HepG2 (cell line): ENCODE data around the gene SPAG8. TPM values are rescaled to one million over a fixed set of nuclear protein-coding genes. Genes with fewer than 3 reads are reported as not detected.

ENCODE experiments used
- ATAC-seq: fragments of 200-7000 bp; cut with Tn5 transposase; 3 replicates; pipeline ENCODE4 v1.9.1; 2020; ENCODE audit warnings: mild to moderate bottlenecking, moderate library complexity
- BruUV-seq: library from RNA; stranded (reverse); fragments of 400-500 nt; replicated peaks from 2 replicates; lab custom pipeline; 2021; lab: Mats Ljungman, UMichigan
- CTCF ChIA-PET: fragments of 300-600 bp; formaldehyde crosslinking; extraction: SDS; loops from one replicate; lab custom pipeline; 2021; ENCODE audit warnings: low total read pairs, inconsistent platforms, low intra/inter-chr PET ratio; lab: Yijun Ruan, JAX
- POLR2A ChIA-PET: fragments of 350-600 bp; sonication (Branson Sonifier 250); formaldehyde crosslinking; loops from one replicate; lab custom pipeline; 2020; ENCODE audit warnings: antibody characterized with exemption, inconsistent platforms; lab: Yijun Ruan, JAX
- DNase-seq: peaks from one replicate; pipeline ENCODE4 v3.0.0-alpha.2; 2015; ENCODE audit warnings: low spot score
- FAIRE-seq: peaks from 3 replicates; lab custom pipeline; 2011; peaks lifted over from hg19 to GRCh38; lab: Jason Lieb, UNC
- H2AFZ ChIP-seq: one replicate; pipeline ENCODE4 v1.6.1; 2011; ENCODE audit warnings: low read length, inconsistent platforms
- H3K27ac ChIP-seq: fragments of 300-600 bp; 3 replicates; pipeline ENCODE4 v1.8.0; 2011; ENCODE audit warnings: mixed run types, mild to moderate bottlenecking, mixed read lengths, low read length, inconsistent platforms; ENCODE audit not compliant: insufficient read depth; ENCODE audit errors: extremely low read length
- H3K27me3 ChIP-seq, 2 experiments: fragments of 200-600 bp in 1 of 2; 2 replicates in 1 of 2; 3 replicates in 1 of 2; pipeline versions ENCODE4 v1.6.0 to v1.8.0; 2011; ENCODE audit warnings: low read length in 2 of 2, mild to moderate bottlenecking in 2 of 2, moderate library complexity in 2 of 2, inconsistent platforms in 1 of 2; ENCODE audit not compliant: insufficient read depth in 2 of 2, control insufficient read depth in 1 of 2
- H3K36me3 ChIP-seq, 2 experiments: fragments of 200-600 bp in 1 of 2; replicated peaks in 1 of 2; 2 replicates in 1 of 2; 3 replicates in 1 of 2; pipeline versions ENCODE4 v1.5.1 to v1.8.0; 2011; ENCODE audit warnings: low read length in 2 of 2, inconsistent platforms in 1 of 2; ENCODE audit not compliant: insufficient read depth in 2 of 2, control insufficient read depth in 1 of 2
- H3K4me1 ChIP-seq: 2 replicates; pipeline ENCODE4 v1.5.1; 2012; ENCODE audit warnings: low read length, inconsistent platforms; ENCODE audit not compliant: insufficient read depth
- H3K4me2 ChIP-seq: 2 replicates; pipeline ENCODE4 v1.6.0; 2011; ENCODE audit warnings: low read depth, low read length, inconsistent platforms
- H3K4me3 ChIP-seq, 3 experiments: fragments of 200-600 bp in 1 of 3; sonication (generic), shearing (Covaris generic) in 1 of 3; replicated peaks in 1 of 3; 2 replicates each; pipeline ENCODE4 v1.5.1; 2011 to 2016; ENCODE audit warnings: low read length in 3 of 3, inconsistent platforms in 2 of 3, low read depth in 2 of 3, mild to moderate bottlenecking in 2 of 3, control low read depth in 1 of 3, mixed read lengths in 1 of 3; ENCODE audit not compliant: insufficient read depth in 1 of 3
- H3K79me2 ChIP-seq: one replicate; pipeline ENCODE4 v1.6.1; 2011; ENCODE audit warnings: low read length, inconsistent platforms; ENCODE audit not compliant: insufficient read depth
- H3K9ac ChIP-seq: 2 replicates; pipeline ENCODE4 v1.6.0; 2011; ENCODE audit warnings: mild to moderate bottlenecking, low read depth, low read length, inconsistent platforms; ENCODE audit not compliant: insufficient read depth
- H3K9me3 ChIP-seq: 2 replicates; pipeline ENCODE4 v1.5.1; 2012; ENCODE audit warnings: mild to moderate bottlenecking, low read length
- H4K20me1 ChIP-seq: 2 replicates; pipeline ENCODE4 v1.6.0; 2011; ENCODE audit warnings: inconsistent platforms, mild to moderate bottlenecking, low read length, moderate library complexity; ENCODE audit not compliant: insufficient read depth
- ATRX ChIP-seq: sonication (generic); formaldehyde crosslinking; IDR thresholded peaks from 2 replicates; pipeline ENCODE4 v1.4.0; 2020; ENCODE audit warnings: missing genetic modification reagents, borderline replicate concordance
- HMGA1 ChIP-seq: sonication (generic); formaldehyde crosslinking; conservative IDR thresholded peaks from 2 replicates; pipeline ENCODE4 v1.4.0; 2020; ENCODE audit warnings: missing genetic modification reagents
- KLF6 ChIP-seq: IDR thresholded peaks from 2 replicates; pipeline ENCODE4 v1.8.0; 2016; ENCODE audit warnings: missing biosample characterization, missing genetic modification reagents
- POLR2AphosphoS2 ChIP-seq: IDR thresholded peaks from 2 replicates; pipeline ENCODE4 v1.6.1; 2011; ENCODE audit warnings: low read depth, low read length, improper control_type of control experiment
- SMAD3 ChIP-seq: sonication (generic); formaldehyde crosslinking; IDR thresholded peaks from 2 replicates; pipeline ENCODE4 v1.4.0; 2020; ENCODE audit warnings: missing genetic modification reagents
- TCF7L2 ChIP-seq: IDR thresholded peaks from 2 replicates; pipeline ENCODE4 v1.6.1; 2011; ENCODE audit warnings: mild to moderate bottlenecking, low read depth, low read length, moderate library complexity
- ZBTB46 ChIP-seq: sonication (generic); formaldehyde crosslinking; IDR thresholded peaks from 2 replicates; pipeline ENCODE4 v1.4.0; 2020; ENCODE audit warnings: mild to moderate bottlenecking, missing genetic modification reagents, borderline replicate concordance
- ZKSCAN5 ChIP-seq: sonication (generic); formaldehyde crosslinking; IDR thresholded peaks from 2 replicates; pipeline ENCODE4 v1.5.1; 2020; ENCODE audit warnings: mild to moderate bottlenecking, missing genetic modification reagents
- ZNF337 ChIP-seq: sonication (generic); formaldehyde crosslinking; IDR thresholded peaks from 2 replicates; pipeline ENCODE4 v1.5.1; 2020; ENCODE audit warnings: missing genetic modification reagents, low read depth, mild to moderate bottlenecking, borderline replicate concordance
- ZNF414 ChIP-seq: sonication (generic); formaldehyde crosslinking; IDR thresholded peaks from 2 replicates; pipeline ENCODE4 v1.5.0; 2020; ENCODE audit warnings: missing genetic modification reagents
- ZNF460 ChIP-seq: sonication (generic); formaldehyde crosslinking; IDR thresholded peaks from 2 replicates; pipeline ENCODE4 v1.5.1; 2020; ENCODE audit warnings: missing genetic modification reagents, mild to moderate bottlenecking, borderline replicate concordance
- ZNF512 ChIP-seq: sonication (generic); formaldehyde crosslinking; IDR thresholded peaks from 2 replicates; pipeline ENCODE4 v1.4.0; 2020; ENCODE audit warnings: mild to moderate bottlenecking, missing genetic modification reagents
- ZNF546 ChIP-seq: sonication (generic); formaldehyde crosslinking; conservative IDR thresholded peaks from 2 replicates; pipeline ENCODE4 v1.8.1; 2023; ENCODE audit warnings: mild to moderate bottlenecking, missing genetic modification reagents
- ZNF547 ChIP-seq: sonication (generic); formaldehyde crosslinking; IDR thresholded peaks from 2 replicates; pipeline ENCODE4 v1.5.1; 2020; ENCODE audit warnings: mild to moderate bottlenecking, missing genetic modification reagents
- ZNF572 ChIP-seq: sonication (generic); formaldehyde crosslinking; IDR thresholded peaks from 2 replicates; pipeline ENCODE4 v1.5.1; 2020; ENCODE audit warnings: mild to moderate bottlenecking, missing genetic modification reagents
- ZNF652 ChIP-seq: IDR thresholded peaks from 2 replicates; pipeline ENCODE4 v1.6.1; 2016; ENCODE audit warnings: low read depth, borderline replicate concordance
- ZNF768 ChIP-seq: sonication (generic); formaldehyde crosslinking; IDR thresholded peaks from 2 replicates; pipeline ENCODE4 v1.4.0; 2020; ENCODE audit warnings: missing genetic modification reagents
- WGBS: methylation state at CpG from one replicate; pipeline ENCODE4 v1.1.6; 2017; ENCODE audit warnings: low lambda C conversion rate; 5-methylcytosine and 5-hydroxymethylcytosine counted together
- in situ Hi-C: cut with HindIII; loops from 2 replicates; pipeline ENCODE4 v1.10.0; 2017; ENCODE audit warnings: low pct_unique_long_range_greater_than_20kb; ENCODE audit not compliant: extremely low pct_ligation_motif_present
- intact Hi-C: fragments of 100-400 bp; cut with micrococcal nuclease; formaldehyde crosslinking; loops from one replicate; pipeline ENCODE4 v1.10.0; 2022; ENCODE audit not compliant: unreplicated experiment
- polyA plus RNA-seq, 8 experiments: library from polyadenylated mRNA; depleted of rRNA in 3 of 8; stranded (reverse) in 7 of 8; unstranded in 1 of 8; fragments of >200 nt; fragmentation: Illumina TruSeq in 4 of 8; extraction: Trizol in 4 of 8; gene quantifications; 2 replicates each; pipeline versions ENCODE4 v1.2.1 to v1.2.3, GENCODE V29; 2011 to 2016; ENCODE audit warnings: low read depth in 4 of 8, missing spikeins in 1 of 8, mixed read lengths in 1 of 8; ENCODE audit not compliant: insufficient read depth in 1 of 8
- total RNA-seq, 5 experiments: library from RNA; depleted of rRNA; stranded (reverse); fragments of >200 nt; fragmentation: Illumina TruSeq; extraction: Trizol; gene quantifications; 2 replicates each; pipeline ENCODE4 v1.2.3, GENCODE V29; 2016; ENCODE audit warnings: low read depth in 1 of 5

SPAG8 gene
- total and polyA plus RNA-seq, 2 of the 13 experiments (the other 11 are each of a cell fraction or from before 2014, with no cell fraction given), result 0.18 to 0.27 TPM

DNA sequence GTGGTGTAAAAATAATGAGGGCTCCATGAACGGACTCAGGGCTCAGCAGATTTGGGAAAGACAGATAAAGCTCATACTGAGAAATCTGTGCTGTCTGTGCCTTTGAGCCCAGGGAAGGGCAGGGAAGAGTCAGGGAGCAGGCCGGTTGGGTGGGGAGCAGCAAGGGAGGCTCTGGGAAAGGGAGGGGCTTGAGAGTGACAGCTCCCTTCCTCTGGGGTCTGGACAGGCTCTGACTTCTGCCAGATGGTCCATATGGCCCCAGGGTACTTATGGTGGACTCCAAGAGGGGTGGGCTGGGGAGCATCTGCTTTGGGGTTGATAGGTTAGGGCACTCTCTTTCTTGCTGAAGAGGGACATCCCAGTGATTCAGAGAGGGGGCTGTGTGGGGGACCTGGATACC, 18.6 kb downstream of the SPAG8 start:
- TF ChIP-seq ZNF337 (CRISPR knock-in tag), result no peak
- no peak for TF ChIP-seq SMAD3
- TF ChIP-seq, all 625 proteins: peak for 0
- WGBS, result 95% methylated on average over 2 of the region's 2 CpGs
- H3K4me3 ChIP-seq, result no peak overlapping the region
- H3K27me3 ChIP-seq, result no peaks in the 10 kb centered on the region
- ATAC-seq, result no peak
- H3K79me2 ChIP-seq, result no peaks in the 10 kb centered on the region
- no peak for DNase-seq
- no peak overlapping the region for H2AFZ ChIP-seq
- H3K4me1 ChIP-seq, result no peaks in the 10 kb centered on the region; the same call in 1 of the 2 replicates
- no peak overlapping the region for H3K4me2 ChIP-seq
- ChIA-PET CTCF (no interaction called here), POLR2A (no interaction called here)
- no peaks in the 10 kb centered on the region for H3K9me3 ChIP-seq
- in situ Hi-C loops (no loop called here), intact Hi-C loops (no loop called here)
- peaks cover 1 to 6% of the 10 kb centered on the region in 2 experiments; a peak in 1 of 5 replicates for H3K36me3 ChIP-seq
- no TSS peak for BruUV-seq
- no peak overlapping the region for H3K9ac ChIP-seq
- no peaks in the 10 kb centered on the region for H4K20me1 ChIP-seq
- H3K27ac ChIP-seq, result no peak overlapping the region
- FAIRE-seq, result no peak

GRCh38 chr9:35792826-35793225, 19.2 kb downstream of the SPAG8 start:
- WGBS, result 95% methylated on average over 8 of the region's 14 CpGs

More at GRCh38 chr9:35792826-35793225, 19.2 kb downstream of the SPAG8 start:
- Histone ChIP-seq H3K9ac (no peak overlapping the region), H3K36me3 (peaks cover 1 to 6% of the 10 kb centered on the region in 2 experiments; a peak in 2 of 5 replicates), H2AFZ (no peak overlapping the region), H4K20me1 (no peaks in the 10 kb centered on the region), H3K79me2 (no peaks in the 10 kb centered on the region), H3K4me1 (no peaks in the 10 kb centered on the region; the same call in 1 of the 2 replicates), H3K27me3 (no peaks in the 10 kb centered on the region), H3K9me3 (no peaks in the 10 kb centered on the region), H3K4me3 (no peak overlapping the region), H3K27ac (no peak overlapping the region), H3K4me2 (no peak overlapping the region)
- CTCF ChIA-PET, result no interaction called here
- TF ChIP-seq ZNF652 (no peak), ZNF572 (CRISPR knock-in tag) (no peak), ZNF547 (CRISPR knock-in tag) (no peak), ZNF414 (CRISPR knock-in tag) (no peak), ZBTB46 (CRISPR knock-in tag) (no peak), ZNF768 (CRISPR knock-in tag) (no peak), ZNF460 (no peak), POLR2AphosphoS2 (no peak), ZKSCAN5 (no peak), ATRX (CRISPR knock-in tag) (no peak), HMGA1 (no peak), KLF6 (CRISPR knock-in tag) (no peak), TCF7L2 (no peak), ZNF512 (CRISPR knock-in tag) (no peak), ZNF546 (no peak)
- DNase-seq (no peak), FAIRE-seq (no peak), ATAC-seq (no peak)
- in situ Hi-C loops (no loop called here), intact Hi-C loops (no loop called here)
- POLR2A ChIA-PET, result no interaction called here
- BruUV-seq, result no TSS peak
